GM19193 (cell line): ENCODE data around the gene DNAH6.

Experiments
- POLR2A ChIP-seq: IDR thresholded peaks from 4 replicates; pipeline ENCODE4 v1.6.1; 2011; ENCODE audit not compliant: insufficient read depth, insufficient read length; ENCODE audit errors: extremely low read depth

Gene DNAH6, protein sequence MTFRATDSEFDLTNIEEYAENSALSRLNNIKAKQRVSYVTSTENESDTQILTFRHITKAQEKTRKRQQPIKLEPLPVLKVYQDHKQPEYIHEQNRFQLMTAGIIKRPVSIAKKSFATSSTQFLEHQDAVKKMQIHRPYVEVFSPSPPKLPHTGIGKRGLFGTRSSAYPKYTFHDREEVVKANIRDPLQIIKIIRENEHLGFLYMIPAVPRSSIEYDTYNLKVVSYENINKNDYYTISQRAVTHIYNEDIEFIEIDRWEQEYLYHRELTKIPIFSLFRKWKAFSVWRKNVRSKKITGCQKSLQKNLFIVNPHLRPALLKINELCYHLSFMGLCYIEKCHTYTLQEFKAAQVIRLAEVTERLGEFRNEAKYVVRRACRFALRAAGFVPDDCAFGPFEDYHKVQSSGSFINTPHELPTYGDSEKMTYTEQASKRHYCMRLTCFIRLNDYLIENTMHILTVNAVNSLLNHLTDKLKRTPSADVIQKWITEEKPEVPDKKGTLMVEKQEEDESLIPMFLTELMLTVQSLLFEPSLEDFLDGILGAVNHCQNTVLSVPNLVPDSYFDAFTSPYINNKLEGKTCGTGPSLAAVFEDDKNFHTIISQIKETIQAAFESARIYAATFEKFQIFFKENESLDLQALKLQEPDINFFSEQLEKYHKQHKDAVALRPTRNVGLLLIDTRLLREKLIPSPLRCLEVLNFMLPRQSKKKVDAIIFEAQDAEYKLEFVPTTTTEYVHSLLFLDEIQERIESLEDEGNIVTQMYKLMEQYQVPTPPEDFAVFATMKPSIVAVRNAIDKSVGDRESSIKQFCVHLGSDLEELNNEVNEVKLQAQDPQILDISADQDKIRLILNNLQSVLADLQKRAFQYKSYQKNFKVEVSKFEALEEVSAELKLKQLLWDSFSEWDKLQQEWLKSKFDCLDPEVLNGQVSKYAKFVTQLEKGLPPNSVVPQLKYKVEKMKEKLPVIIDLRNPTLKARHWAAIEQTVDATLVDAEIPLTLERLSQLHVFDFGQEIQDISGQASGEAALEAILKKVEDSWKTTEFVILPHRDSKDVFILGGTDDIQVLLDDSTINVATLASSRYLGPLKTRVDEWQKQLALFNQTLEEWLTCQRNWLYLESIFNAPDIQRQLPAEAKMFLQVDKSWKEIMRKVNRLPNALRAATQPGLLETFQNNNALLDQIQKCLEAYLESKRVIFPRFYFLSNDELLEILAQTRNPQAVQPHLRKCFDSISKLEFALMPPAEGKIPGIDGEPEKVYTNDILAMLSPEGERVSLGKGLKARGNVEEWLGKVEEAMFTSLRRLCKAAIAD (N-terminal part only)

GRCh38 chr2:84516234-84516986, at the start of gene DNAH6:
DNAH6 (plus strand) TSS chr2:84516498; CDS start chr2:84517827, 1,329 bp downstream.
- no peak for TF ChIP-seq POLR2A

- TF ChIP-seq POLR2A, result no peak
These were observed 48.9 kb upstream of the DNAH6 start for GRCh38 chr2:84467389-84467788.

DNA sequence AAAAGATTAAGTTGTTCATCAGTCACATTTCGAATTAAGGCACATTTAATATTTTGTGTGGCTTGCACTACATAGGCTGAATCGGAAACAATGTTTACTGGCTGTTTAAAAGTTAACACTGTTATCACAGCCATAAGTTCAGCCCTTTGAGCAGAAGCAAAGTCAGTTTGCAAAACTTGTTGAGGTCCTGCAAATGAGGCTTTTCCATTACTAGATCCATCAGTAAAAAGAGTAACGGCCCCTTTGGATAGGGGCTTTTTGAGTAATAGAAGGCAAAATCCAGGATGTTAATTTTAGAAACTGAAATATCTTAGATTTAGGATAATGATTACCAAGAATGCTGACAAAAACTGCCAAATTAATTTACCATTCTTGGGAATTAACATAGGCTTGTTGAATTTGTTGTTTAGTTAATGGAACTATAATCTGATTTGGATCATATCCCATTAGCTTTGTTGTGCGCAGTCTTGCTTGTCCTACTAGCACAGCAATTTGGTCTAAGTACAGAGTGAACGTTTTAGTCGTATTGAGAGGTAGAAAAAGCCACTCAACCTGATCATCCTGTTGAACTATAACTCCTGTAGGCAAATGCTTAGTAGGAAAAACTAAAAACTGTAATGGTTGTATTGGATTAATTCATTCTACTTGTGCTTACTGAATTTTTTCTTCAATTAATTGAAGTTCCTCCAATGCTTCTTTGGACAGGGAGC, 43.3 kb upstream of the DNAH6 start:
- no peak for TF ChIP-seq POLR2A

GRCh38 chr2:84474176-84474575, 42.1 kb upstream of the DNAH6 start:
- TF ChIP-seq POLR2A, result no peak

GRCh38 chr2:84477886-84478285, 38.4 kb upstream of the DNAH6 start:
- TF ChIP-seq POLR2A, result no peak

DNA sequence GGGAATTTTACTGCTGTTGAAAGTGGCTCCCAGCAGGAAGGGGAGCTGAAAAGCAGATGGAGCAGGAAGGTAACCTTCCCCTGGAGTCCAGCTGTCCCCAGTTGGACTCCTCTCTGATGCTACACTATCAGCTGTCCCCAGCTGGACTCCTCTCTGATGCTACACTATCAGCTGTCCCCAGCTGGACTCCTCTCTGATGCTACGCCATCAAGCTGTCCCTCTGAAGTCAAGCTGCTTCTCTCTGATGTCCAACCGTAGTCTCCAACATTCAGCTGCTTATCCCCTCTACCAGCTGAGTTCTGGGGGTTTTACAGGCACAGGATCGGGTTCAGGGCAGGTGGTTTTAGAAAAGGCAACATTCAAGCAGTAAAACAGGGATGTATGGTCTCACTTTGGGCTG, 37.4 kb upstream of the DNAH6 start:
- TF ChIP-seq POLR2A, result no peak

GRCh38 chr2:84481702-84482101, 34.6 kb upstream of the DNAH6 start:
- no peak for TF ChIP-seq POLR2A

GRCh38 chr2:84482603-84483002, 33.7 kb upstream of the DNAH6 start:
- TF ChIP-seq POLR2A, result no peak

GRCh38 chr2:84483320-84483719, 33.0 kb upstream of the DNAH6 start:
- no peak for TF ChIP-seq POLR2A

DNA sequence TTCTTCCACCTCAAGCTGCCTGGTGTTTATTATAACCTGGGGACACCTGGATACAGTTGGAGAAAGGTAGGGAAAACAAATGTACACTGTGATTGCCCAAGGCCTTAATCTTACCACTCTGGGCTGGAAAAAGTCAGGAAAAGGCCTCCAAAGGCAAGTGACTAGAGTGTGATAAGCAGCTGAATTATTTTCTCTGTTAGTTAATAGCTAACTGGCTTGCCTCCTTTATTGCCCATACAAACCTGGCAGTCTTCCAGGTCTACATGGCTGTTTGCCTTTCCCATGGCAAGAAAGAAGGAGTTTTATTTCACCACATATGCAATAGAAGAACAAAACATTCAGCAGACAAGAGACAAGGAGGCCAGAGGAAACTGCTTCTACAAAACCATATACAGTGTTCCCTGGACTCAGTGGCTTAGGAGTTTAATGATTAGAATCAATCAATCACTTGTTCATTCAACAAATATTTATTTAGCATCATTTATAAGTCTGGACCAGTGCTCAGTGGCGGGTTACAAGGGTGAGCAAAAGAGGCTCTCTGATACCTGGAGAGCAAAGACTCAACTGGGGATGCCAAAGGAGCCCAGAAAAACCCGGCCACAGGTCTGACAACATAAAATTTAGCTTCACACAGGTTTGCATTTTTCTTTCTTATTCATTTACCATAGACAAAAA, 29.7 kb upstream of the DNAH6 start:
- TF ChIP-seq POLR2A, result no peak

DNA sequence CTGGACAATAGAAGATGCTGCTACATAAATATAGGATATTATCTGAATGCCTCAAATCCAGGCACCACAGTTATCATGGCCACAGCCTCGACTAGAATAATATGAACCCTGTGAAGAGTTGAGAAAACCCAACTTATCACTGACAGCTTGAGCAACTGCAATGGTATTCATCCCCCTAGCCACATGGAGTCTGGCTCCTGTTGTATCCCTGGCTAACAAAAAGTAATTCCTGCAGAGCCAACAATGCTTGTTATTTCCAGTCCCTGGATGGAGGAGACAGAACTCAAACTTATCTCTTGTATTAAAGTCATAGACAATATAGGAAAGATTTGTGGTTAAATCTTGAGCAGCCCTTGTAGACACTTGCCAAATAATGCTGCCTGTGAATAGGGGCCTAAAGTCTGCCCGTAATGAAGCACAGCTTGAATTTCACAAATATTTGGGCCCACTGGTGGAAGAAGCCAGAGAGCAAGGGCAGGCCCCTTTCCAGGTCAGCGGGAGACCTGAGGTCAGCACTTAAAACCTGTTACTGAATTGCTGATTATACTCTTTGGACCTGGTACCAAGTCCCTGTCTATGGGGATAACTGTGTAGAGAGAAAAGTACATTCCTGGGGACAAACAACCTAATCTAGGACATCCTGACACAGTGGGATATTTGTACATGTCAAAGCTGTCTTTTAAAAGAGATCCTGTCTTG, 28.9 kb upstream of the DNAH6 start:
- TF ChIP-seq POLR2A, result no peak

DNA sequence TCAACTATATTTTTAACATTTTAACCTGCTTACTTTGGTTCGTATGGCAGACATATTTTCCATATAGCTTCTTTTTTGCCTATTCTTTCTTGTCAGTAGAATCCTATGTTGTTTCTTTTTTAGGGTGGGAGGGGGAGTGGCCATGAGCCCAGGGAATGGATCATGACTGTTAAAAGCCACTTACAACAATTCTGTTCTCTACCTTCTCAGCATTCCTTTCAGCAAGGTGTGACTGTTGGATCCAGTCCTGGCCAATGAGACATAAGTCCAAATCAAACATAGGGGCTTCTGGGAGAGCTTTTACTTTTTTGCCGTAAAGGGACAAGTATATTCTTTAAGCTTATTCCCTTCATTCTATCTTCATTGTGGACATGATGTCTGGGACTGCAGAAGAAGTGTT, 25.0 kb upstream of the DNAH6 start:
- TF ChIP-seq POLR2A, result no peak
